Measurements from ENCODE around the gene WNT16. TPM values are rescaled to one million over a fixed set of nuclear protein-coding genes. Genes with fewer than 3 reads are reported as not detected.

Gene WNT16
- total RNA-seq, 1 donor from 2014 or later: not detected

GRCh38 chr7:121302214-121302745 is 26.5 kb upstream of the WNT16 start:
- Mint-ChIP-seq H3K4me3 (ENCODE audit: unreplicated experiment) (no peak overlapping the region), H3K27me3 (ENCODE audit: low read depth) (no peaks in the 10 kb centered on the region), H3K36me3 (ENCODE audit: low read depth) (no peaks in the 10 kb centered on the region), H3K4me1 (ENCODE audit: low read depth) (peaks cover 31% of the 10 kb centered on the region), H3K9me3 (ENCODE audit: low read depth) (no peaks in the 10 kb centered on the region), H3K27ac (ENCODE audit: unreplicated experiment) (no peak overlapping the region)
- TF ChIP-seq, protein P1, sequence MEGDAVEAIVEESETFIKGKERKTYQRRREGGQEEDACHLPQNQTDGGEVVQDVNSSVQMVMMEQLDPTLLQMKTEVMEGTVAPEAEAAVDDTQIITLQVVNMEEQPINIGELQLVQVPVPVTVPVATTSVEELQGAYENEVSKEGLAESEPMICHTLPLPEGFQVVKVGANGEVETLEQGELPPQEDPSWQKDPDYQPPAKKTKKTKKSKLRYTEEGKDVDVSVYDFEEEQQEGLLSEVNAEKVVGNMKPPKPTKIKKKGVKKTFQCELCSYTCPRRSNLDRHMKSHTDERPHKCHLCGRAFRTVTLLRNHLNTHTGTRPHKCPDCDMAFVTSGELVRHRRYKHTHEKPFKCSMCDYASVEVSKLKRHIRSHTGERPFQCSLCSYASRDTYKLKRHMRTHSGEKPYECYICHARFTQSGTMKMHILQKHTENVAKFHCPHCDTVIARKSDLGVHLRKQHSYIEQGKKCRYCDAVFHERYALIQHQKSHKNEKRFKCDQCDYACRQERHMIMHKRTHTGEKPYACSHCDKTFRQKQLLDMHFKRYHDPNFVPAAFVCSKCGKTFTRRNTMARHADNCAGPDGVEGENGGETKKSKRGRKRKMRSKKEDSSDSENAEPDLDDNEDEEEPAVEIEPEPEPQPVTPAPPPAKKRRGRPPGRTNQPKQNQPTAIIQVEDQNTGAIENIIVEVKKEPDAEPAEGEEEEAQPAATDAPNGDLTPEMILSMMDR (IDR thresholded peaks at IDR 0.05): no peak
- no peak for DNase-seq (ENCODE audit: low spot score)

DNA sequence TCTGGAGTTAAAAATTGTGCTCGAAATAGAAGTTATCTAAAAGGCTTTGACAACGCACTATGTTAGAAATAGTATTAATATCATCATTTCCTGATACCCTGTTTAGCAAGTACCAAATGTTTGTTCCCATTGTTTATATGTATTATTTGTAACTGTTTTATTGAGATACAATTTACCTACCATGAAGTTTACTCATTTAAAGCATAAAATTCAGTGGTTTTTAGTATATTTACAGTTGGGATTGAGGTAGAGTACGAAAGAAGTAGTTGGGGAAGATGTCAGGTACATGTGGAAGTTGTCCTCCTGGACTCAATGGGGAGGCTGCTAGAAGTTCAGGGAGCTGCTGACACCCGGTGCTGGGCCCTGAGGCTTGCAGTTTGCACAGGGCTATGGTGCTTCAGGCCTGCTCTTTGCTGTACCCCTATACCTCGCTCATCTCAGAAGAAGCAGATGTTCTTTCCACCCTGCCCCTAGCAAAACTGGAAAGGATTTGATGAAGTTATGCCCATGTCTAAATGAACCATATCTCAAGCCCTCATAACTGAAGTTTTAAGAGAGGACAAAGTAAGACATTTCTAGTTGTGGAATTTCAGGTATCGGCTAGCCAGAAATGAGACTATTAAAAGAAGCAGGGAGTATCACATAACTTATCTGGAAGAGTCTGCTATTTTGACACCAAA is 25.2 kb upstream of the WNT16 start:
- no peak overlapping the region for H3K4me3 Mint-ChIP-seq (ENCODE audit: unreplicated experiment)
- no peak for DNase-seq (ENCODE audit: low spot score)
- no peak overlapping the region for H3K27ac Mint-ChIP-seq (ENCODE audit: unreplicated experiment)
- H3K36me3 Mint-ChIP-seq (ENCODE audit: low read depth): no peaks in the 10 kb centered on the region
- no peaks in the 10 kb centered on the region for H3K27me3 Mint-ChIP-seq (ENCODE audit: low read depth)
- TF ChIP-seq, protein P1 (IDR thresholded peaks at IDR 0.05): no peak
- H3K4me1 Mint-ChIP-seq (ENCODE audit: low read depth): peaks cover 29% of the 10 kb centered on the region
- H3K9me3 Mint-ChIP-seq (ENCODE audit: low read depth): no peaks in the 10 kb centered on the region

DNA sequence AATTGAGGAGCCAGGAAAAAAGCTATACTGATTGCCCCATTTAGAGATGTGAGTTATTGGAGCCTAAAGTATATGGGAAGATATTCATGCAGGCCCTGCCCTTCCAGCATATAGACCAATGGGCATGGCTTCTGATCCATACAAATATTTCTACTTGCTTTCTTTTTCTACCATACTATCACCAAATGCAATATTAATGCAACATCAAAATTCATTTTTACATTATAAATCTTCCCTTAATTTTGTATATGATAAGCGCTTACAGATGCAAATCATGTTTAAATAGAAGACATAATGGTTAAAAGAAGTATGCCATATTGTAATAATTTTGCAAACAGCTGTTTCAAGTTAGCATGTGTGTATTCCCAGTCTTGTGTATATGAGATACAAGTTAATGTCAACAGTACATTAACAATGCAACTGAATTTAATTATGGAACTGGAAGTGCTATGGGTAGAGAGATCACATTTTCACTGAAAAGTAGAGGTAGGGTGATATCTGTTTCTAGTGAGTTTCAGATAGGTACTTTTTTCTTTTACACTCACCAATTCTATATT is 24.6 kb upstream of the WNT16 start:
- Mint-ChIP-seq H3K27ac (ENCODE audit: unreplicated experiment) (no peak overlapping the region), H3K4me1 (ENCODE audit: low read depth) (peaks cover 23% of the 10 kb centered on the region), H3K36me3 (ENCODE audit: low read depth) (no peaks in the 10 kb centered on the region), H3K9me3 (ENCODE audit: low read depth) (no peaks in the 10 kb centered on the region), H3K4me3 (ENCODE audit: unreplicated experiment) (no peak overlapping the region), H3K27me3 (ENCODE audit: low read depth) (no peaks in the 10 kb centered on the region)
- TF ChIP-seq, protein P1 (IDR thresholded peaks at IDR 0.05): no peak
- DNase-seq (ENCODE audit: low spot score): no peak

DNA sequence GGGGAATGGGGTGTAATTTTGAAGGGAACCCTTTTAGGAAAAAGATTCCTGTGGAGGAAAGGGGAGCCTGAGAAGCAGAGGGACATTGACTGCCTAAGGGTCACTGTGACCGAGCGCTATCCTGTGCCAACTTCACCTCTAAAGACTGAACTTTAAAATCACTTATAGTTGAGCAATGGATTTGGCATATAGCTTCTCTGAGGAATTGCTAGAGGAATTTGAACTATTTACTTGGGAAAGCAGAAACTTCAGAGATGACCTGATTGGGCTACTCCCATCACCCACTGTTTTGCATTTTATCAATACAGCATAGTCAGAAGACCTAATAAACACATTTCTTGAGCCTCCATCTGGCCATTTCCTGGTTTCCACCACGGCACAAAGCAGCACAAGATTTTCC is 23.7 kb upstream of the WNT16 start:
- H3K27ac Mint-ChIP-seq (ENCODE audit: unreplicated experiment): no peak overlapping the region
- H3K27me3 Mint-ChIP-seq (ENCODE audit: low read depth): no peaks in the 10 kb centered on the region
- H3K4me1 Mint-ChIP-seq (ENCODE audit: low read depth): peaks cover 23% of the 10 kb centered on the region
- TF ChIP-seq, protein P1 (IDR thresholded peaks at IDR 0.05): no peak
- no peak for DNase-seq (ENCODE audit: low spot score)
- H3K36me3 Mint-ChIP-seq (ENCODE audit: low read depth): no peaks in the 10 kb centered on the region
- peaks cover 4% of the 10 kb centered on the region for H3K9me3 Mint-ChIP-seq (ENCODE audit: low read depth)
- H3K4me3 Mint-ChIP-seq (ENCODE audit: unreplicated experiment): no peak overlapping the region

DNA sequence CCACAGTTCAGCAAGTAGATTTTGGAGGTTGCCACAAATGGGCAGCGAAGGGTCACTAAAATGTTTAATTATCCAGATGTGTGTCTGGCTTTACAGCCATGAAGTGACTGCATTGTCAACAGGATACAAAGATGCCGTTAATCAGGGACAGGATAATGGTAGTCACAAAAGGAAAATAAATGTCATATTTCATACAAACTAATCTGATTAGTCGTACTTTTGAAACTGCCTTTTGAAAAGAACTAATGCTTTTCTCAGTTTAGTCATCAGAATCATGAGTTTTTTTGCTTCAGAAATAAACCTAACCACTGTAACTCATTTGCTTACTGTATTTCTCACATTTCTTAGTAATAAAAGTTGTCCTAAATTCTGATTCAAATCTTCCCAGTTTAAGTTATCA is 22.2 kb upstream of the WNT16 start:
- Mint-ChIP-seq H3K27ac (ENCODE audit: unreplicated experiment) (no peak overlapping the region), H3K9me3 (ENCODE audit: low read depth) (peaks cover 10% of the 10 kb centered on the region), H3K4me1 (ENCODE audit: low read depth) (peaks cover 15% of the 10 kb centered on the region), H3K4me3 (ENCODE audit: unreplicated experiment) (no peak overlapping the region), H3K27me3 (ENCODE audit: low read depth) (no peaks in the 10 kb centered on the region), H3K36me3 (ENCODE audit: low read depth) (no peaks in the 10 kb centered on the region)
- DNase-seq (ENCODE audit: low spot score): no peak
- TF ChIP-seq, protein P1 (IDR thresholded peaks at IDR 0.05): no peak
